ENCODE measurements around the gene GPR137.
"Not testable (repeated sequence)": the region's sequence is repeated elsewhere in the genome, so short reads cannot be mapped to it uniquely, and the experiment has no call there.

The GPR137 gene

DNA sequence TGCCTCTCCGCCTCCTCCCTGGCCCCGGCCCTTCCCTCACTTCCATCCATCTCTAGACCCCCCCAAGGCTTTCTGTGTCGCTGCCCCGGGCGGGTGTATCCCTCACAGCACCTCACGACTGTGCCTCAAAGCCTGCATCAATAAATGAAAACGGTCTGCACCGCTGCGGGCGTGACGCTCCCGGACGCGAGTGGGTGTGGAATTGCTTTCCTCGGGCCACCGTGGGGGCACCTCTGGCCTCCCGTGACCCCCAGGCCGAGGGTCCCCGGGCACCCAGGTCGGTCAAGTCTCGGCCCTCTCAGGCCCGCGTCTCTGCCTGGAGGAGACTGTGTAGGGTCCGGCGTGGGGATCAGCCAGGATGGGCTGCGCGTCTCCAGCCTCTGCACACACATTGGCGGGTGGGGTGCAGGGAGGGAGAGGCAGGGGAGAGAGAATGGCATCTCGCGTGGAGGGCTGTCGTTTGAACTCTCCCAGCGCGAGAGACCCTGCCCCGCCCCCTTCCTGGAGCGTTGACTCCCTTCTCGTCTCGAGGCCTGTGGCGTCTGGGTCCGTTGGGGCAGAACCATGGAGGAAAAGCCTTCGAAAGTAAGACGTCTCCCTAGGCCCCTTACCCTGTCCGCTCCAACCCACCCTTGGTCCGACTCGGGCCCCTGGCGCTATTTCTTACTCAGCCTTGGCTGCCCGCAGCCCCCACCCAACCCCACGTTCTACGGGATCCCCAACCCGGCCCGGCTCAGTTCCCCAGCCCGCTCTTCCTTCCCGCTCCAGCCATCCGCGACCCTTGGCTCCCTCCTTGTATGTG, 14.4 kb downstream of the GPR137 start, which contains the start of gene CATSPERZ:
CATSPERZ (plus strand) TSS at position 512 of the 802 bp plus-strand sequence; CDS start at position 565, 53 bp downstream.
- Histone ChIP-seq H3K27ac (ENCODE audit: low read depth, low read length, severe bottlenecking) (no peak within 1 kb of the TSS), H3K4me3 (ENCODE audit: extremely low read depth, insufficient read depth, low read length, poor library complexity, severe bottlenecking) (peak within 1 kb of the TSS; percentile 18), H3K9me3 (ENCODE audit: control insufficient read depth, low read length) (no peaks in the 10 kb centered on the region), H3K36me3 (ENCODE audit: control insufficient read depth, insufficient read depth, low read length) (no peaks in the 10 kb centered on the region), H3K4me1 (ENCODE audit: control insufficient read depth, insufficient read depth, low read length, poor library complexity, severe bottlenecking) (peaks cover 18% of the 10 kb centered on the region)
- 13 to 14% methylated on average over 47 to 48 of the region's 54 CpGs for WGBS, 2 experiments (ENCODE audit: insufficient coverage in 2 of 2)

DNA sequence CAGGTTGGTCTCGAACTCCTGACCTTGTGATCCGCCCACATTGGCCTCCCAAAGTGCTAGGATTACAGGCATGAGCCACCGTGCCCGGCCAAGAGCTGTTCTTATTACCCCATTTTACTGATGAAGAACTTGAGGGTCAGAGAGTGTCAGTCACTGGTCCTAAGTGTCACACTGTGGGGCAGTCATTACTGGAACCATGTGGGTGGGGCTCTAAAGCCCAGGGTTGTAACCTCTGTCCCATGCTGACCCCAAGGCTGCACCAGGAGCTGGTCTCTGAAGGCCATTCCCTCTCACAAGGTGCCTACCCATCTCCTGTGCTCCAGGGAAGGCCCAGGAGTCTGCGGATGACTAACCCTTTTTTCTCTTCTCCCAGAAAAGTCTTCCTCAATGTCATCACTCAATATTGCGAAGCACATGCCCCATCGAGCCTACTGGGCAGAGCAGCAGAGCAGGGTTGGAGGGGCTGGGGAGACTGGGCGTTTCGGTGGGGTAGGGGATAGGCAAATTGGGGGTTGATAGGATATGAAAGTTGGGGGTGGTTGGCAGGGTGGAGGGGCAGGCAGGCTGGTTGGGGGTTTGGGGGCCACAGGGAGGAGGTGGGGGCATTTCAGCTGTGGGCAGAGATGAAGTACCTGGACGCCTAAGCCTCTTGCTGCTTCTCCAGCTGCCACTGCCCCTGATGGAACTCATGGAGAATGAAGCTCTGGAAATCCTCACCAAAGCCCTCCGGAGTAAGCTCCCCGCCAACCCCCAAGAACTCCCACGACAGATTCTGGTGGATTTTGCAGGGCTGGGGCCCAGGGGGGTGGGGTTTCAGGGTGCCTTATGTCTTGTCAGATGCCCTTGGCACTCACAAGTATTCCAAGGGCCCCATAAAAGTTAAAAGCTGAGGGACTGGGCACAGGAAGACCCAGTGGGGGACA, 17.7 kb downstream of the GPR137 start:
- H3K4me3 ChIP-seq (ENCODE audit: extremely low read depth, insufficient read depth, low read length, poor library complexity, severe bottlenecking), result no peak overlapping the region
- 86 to 100% methylated on average over 7 to 10 of the region's 13 CpGs for WGBS, 2 experiments (ENCODE audit: insufficient coverage in 2 of 2)
- peaks cover 4% of the 10 kb centered on the region for H3K36me3 ChIP-seq (ENCODE audit: control insufficient read depth, insufficient read depth, low read length)
- H3K9me3 ChIP-seq (ENCODE audit: control insufficient read depth, low read length), result no peaks in the 10 kb centered on the region
- peaks cover 23% of the 10 kb centered on the region for H3K4me1 ChIP-seq (ENCODE audit: control insufficient read depth, insufficient read depth, low read length, poor library complexity, severe bottlenecking)
- no peak overlapping the region for H3K27ac ChIP-seq (ENCODE audit: low read depth, low read length, severe bottlenecking)

DNA sequence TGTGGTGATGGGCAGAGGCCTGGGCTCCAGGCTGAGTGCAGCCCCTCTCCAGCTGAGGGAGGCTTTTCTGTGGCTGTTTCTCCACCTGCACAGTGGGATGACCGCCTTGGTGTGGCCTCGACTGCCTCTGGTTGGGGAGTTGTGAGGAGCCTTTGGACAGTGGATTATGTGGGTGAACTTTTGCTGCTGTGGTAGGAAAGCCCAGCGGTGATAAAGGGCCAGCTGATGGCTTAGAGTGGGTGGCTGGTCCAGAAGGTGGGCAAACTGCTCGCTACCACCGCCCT, 18.3 kb downstream of the GPR137 start:
- Histone ChIP-seq H3K27ac (ENCODE audit: low read depth, low read length, severe bottlenecking) (no peak overlapping the region), H3K36me3 (ENCODE audit: control insufficient read depth, insufficient read depth, low read length) (peaks cover 4% of the 10 kb centered on the region), H3K4me3 (ENCODE audit: extremely low read depth, insufficient read depth, low read length, poor library complexity, severe bottlenecking) (peak overlapping the region; percentile 57), H3K4me1 (ENCODE audit: control insufficient read depth, insufficient read depth, low read length, poor library complexity, severe bottlenecking) (peaks cover 23% of the 10 kb centered on the region), H3K9me3 (ENCODE audit: control insufficient read depth, low read length) (no peaks in the 10 kb centered on the region)
- WGBS, 2 experiments (ENCODE audit: insufficient coverage in 2 of 2), result 50 to 51% methylated on average over 4 to 5 of the region's 5 CpGs

DNA sequence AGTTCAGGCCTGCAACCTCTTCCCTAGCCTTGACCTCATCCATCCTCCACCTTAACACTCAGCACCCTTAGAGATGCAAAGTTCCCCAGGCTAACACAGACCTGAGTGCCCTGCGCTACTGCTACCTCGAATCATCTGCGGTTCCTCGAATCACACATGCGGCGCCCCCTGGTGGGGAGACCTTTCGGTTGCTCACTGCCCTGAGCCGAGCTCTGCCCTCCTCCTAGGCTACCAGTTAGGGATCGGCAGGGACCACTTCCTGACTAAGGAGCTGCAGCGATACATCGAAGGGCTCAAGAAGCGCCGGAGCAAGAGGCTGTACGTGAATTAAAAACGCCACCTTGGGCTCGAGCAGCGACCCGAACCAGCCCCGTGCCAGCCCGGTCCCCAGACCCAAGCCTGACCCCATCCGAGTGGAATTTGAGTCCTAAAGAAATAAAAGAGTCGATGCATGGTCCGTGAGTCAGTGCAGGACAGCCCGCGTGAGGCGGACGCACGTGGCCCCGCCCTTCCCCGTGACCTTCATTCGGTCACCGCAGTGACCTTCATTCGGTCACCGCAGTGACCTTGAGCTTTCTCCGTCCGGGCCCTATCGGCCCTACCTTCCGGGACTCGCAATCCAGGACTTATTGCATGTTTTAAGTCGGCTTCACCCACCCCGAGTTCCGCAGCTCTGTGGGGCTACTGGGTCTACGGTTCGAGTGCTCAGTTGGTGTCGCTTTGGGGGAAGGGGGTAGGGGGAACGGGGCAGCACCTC, 18.8 kb downstream of the GPR137 start:
- peaks cover 22% of the 10 kb centered on the region for H3K4me1 ChIP-seq (ENCODE audit: control insufficient read depth, insufficient read depth, low read length, poor library complexity, severe bottlenecking)
- 1% methylated on average over 36 to 38 of the region's 46 CpGs for WGBS, 2 experiments (ENCODE audit: insufficient coverage in 2 of 2)
- H3K27ac ChIP-seq (ENCODE audit: low read depth, low read length, severe bottlenecking), result peak overlapping the region; percentile 91
- H3K4me3 ChIP-seq (ENCODE audit: extremely low read depth, insufficient read depth, low read length, poor library complexity, severe bottlenecking), result peak overlapping the region; percentile 57
- H3K36me3 ChIP-seq (ENCODE audit: control insufficient read depth, insufficient read depth, low read length), result peaks cover 4% of the 10 kb centered on the region
- H3K9me3 ChIP-seq (ENCODE audit: control insufficient read depth, low read length), result no peaks in the 10 kb centered on the region

DNA sequence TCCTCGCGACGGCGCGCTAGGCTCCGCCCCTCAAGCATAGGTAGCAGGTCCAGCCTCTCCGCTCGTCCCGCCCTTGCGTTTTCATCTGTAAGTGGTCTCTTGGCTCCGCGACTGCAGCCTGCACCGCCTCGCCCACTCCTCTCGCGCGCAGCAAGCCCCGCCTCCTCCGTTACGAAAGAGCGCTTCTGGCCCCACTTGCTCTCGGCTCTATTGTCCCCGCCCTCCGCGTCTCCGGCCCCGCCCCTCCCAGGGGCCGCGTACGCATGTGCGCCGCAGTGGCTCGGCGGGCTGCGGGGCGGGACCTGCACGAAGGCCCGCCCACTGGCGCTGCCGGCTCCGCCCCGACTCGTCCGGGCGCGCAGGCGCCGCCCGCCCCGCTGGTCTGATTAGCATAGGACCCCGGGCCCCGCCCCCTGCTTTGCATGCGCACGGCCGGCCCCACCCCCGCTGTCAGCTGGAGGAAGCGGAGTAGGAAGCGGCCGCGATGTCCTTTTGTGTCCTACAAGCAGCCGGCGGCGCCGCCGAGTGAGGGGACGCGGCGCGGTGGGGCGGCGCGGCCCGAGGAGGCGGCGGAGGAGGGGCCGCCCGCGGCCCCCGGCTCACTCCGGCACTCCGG, 19.5 kb downstream of the GPR137 start, which contains the start of gene ESRRA:
ESRRA (plus strand) TSS at position 450 of the 616 bp plus-strand sequence. CDS start 1,656 bp downstream, outside the sequence.
- Histone ChIP-seq H3K4me3 (ENCODE audit: extremely low read depth, insufficient read depth, low read length, poor library complexity, severe bottlenecking) (peak within 1 kb of the TSS; percentile 68), H3K9me3 (ENCODE audit: control insufficient read depth, low read length) (no peaks in the 10 kb centered on the region), H3K36me3 (ENCODE audit: control insufficient read depth, insufficient read depth, low read length) (peaks cover 4% of the 10 kb centered on the region), H3K4me1 (ENCODE audit: control insufficient read depth, insufficient read depth, low read length, poor library complexity, severe bottlenecking) (peaks cover 15% of the 10 kb centered on the region), H3K27ac (ENCODE audit: low read depth, low read length, severe bottlenecking) (peak within 1 kb of the TSS; percentile 91)
- WGBS, 2 experiments (ENCODE audit: insufficient coverage in 2 of 2), result 0 to 1% methylated on average over 42 to 72 of the region's 81 CpGs

DNA sequence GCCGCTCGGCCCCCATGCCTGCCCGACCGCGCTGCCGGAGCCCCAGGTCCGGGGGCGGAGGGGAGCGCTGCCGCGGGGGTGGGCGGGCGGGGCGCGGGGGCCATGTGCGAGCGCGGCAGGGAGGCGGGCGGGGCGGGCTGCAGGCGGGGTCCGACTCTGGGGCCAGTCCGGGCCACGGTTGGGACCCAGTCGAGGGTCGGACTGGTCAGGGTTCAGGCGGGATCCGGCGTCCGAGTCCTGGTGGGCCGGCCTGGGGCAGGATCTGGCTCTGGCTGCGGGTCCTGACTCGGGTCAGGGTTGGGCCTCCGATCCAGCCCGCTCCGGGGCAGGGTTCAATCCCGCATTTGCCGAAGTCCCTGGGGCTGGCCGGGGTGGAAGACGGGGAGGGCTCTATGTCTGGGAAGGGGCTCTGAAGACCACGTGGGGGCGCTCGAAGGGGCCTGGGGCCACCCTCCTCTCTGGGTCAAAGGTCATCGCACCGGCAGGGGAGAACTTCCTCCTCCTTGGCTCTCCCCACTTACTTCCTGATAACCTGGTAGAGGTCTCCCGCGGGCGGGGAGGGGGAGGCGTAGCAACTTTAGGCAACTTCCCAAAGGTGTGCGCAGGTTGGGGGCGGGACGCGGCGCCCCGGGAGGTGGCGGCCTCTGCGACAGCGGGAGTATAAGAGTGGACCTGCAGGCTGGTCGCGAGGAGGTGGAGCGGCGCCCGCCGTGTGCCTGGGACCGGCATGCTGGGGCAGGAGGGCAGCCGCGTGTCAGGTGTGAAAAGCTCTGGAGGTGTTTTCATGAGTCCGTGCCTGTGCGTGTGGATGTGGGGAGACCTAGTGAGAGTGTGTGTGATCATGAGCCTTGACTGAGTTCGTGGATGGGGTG, 20.3 kb downstream of the GPR137 start:
- peaks cover 7% of the 10 kb centered on the region for H3K36me3 ChIP-seq (ENCODE audit: control insufficient read depth, insufficient read depth, low read length)
- peaks cover 13% of the 10 kb centered on the region for H3K4me1 ChIP-seq (ENCODE audit: control insufficient read depth, insufficient read depth, low read length, poor library complexity, severe bottlenecking)
- 1 to 2% methylated on average over 38 to 56 of the region's 71 CpGs for WGBS, 2 experiments (ENCODE audit: insufficient coverage in 2 of 2)
- H3K27ac ChIP-seq (ENCODE audit: low read depth, low read length, severe bottlenecking), result peak overlapping the region; percentile 66
- no peaks in the 10 kb centered on the region for H3K9me3 ChIP-seq (ENCODE audit: control insufficient read depth, low read length)
- peak overlapping the region; percentile 68 for H3K4me3 ChIP-seq (ENCODE audit: extremely low read depth, insufficient read depth, low read length, poor library complexity, severe bottlenecking)

DNA sequence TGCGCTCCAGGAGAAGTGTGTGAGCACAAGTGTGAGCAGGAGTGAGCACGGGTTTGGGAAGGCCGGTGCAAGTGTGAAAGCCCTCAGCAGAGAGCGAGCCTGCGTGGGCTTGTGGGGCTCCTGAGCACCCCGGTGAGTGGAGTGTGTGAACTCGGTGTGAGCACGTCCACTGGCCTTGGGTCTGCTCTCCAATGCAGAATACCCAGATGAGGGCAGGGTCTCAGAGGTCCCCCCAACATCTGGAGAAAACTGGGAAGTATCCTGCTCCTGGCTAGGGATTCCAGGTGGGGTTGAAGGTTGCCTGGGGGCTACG, 20.9 kb downstream of the GPR137 start:
- Histone ChIP-seq H3K4me1 (ENCODE audit: control insufficient read depth, insufficient read depth, low read length, poor library complexity, severe bottlenecking) (peaks cover 13% of the 10 kb centered on the region), H3K4me3 (ENCODE audit: extremely low read depth, insufficient read depth, low read length, poor library complexity, severe bottlenecking) (peak overlapping the region; percentile 68), H3K36me3 (ENCODE audit: control insufficient read depth, insufficient read depth, low read length) (peaks cover 11% of the 10 kb centered on the region), H3K9me3 (ENCODE audit: control insufficient read depth, low read length) (no peaks in the 10 kb centered on the region), H3K27ac (ENCODE audit: low read depth, low read length, severe bottlenecking) (peak overlapping the region; percentile 66)
- 18 to 32% methylated on average over 8 to 9 of the region's 9 CpGs for WGBS, 2 experiments (ENCODE audit: insufficient coverage in 2 of 2)

DNA sequence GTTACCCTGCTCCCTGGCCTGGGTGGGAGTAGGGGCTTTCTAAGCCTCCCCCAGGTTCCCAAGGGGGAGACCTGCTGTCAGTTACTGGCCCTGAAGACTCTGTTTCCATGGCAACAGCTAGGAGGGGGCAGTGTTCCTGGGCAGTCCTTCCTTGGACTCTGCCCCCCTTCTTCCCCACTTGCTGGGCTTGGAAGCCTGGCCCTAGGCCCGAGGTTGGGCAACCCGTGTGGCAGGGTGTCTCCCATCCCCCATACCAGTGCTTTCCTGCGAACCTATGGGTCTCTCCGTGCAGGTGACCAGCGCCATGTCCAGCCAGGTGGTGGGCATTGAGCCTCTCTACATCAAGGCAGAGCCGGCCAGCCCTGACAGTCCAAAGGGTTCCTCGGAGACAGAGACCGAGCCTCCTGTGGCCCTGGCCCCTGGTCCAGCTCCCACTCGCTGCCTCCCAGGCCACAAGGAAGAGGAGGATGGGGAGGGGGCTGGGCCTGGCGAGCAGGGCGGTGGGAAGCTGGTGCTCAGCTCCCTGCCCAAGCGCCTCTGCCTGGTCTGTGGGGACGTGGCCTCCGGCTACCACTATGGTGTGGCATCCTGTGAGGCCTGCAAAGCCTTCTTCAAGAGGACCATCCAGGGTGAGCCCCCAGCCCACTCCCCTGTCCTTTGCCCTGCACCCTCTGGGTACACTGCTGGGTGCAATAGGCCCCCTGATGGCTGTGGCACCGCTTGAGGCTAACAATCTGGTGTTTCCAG, 21.4 kb downstream of the GPR137 start:
- Histone ChIP-seq H3K27ac (ENCODE audit: low read depth, low read length, severe bottlenecking) (no peak overlapping the region), H3K9me3 (ENCODE audit: control insufficient read depth, low read length) (no peaks in the 10 kb centered on the region), H3K4me1 (ENCODE audit: control insufficient read depth, insufficient read depth, low read length, poor library complexity, severe bottlenecking) (peaks cover 13% of the 10 kb centered on the region), H3K36me3 (ENCODE audit: control insufficient read depth, insufficient read depth, low read length) (peaks cover 11% of the 10 kb centered on the region), H3K4me3 (ENCODE audit: extremely low read depth, insufficient read depth, low read length, poor library complexity, severe bottlenecking) (peak overlapping the region; percentile 68)
- 84 to 89% methylated on average over 11 to 12 of the region's 15 CpGs for WGBS, 2 experiments (ENCODE audit: insufficient coverage in 2 of 2)

DNA sequence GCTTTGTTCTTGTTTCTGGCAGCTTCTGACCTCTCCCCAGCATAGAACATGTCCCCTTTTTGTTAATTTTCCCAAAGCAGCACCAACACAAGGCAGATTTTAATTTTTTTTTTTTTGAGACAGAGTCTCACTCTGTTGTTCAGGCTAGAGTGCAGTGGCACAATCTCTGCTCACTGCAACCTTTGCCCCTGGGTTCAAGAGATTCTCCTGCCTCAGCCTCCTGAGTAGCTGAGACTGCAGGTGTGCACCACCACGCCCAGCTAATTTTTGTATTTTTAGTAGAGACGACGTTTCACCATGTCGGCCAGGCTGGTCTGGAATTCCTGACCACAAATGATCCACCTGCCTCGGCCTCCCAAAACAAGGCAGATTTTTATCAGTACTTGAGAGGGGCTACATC, 22.1 kb downstream of the GPR137 start:
- not testable (repeated sequence) for H3K27ac ChIP-seq (ENCODE audit: low read depth, low read length, severe bottlenecking)
- WGBS, 2 experiments (ENCODE audit: insufficient coverage in 2 of 2), result 74 to 100% methylated on average over 4 to 5 of the region's 5 CpGs

More for the DNA sequence above, 22.1 kb downstream of the GPR137 start:
- H3K9me3 ChIP-seq (ENCODE audit: control insufficient read depth, low read length); H3K4me3 ChIP-seq (ENCODE audit: extremely low read depth, insufficient read depth, low read length, poor library complexity, severe bottlenecking): not testable (repeated sequence)
- H3K4me1 ChIP-seq (ENCODE audit: control insufficient read depth, insufficient read depth, low read length, poor library complexity, severe bottlenecking), result peaks cover 13% of the 10 kb centered on the region
- peaks cover 11% of the 10 kb centered on the region for H3K36me3 ChIP-seq (ENCODE audit: control insufficient read depth, insufficient read depth, low read length)

Data from mesodermal cell (in vitro differentiated cells).